ENCODE results near the gene GALNT16. TPM values are rescaled to one million over a fixed set of nuclear protein-coding genes. Genes with fewer than 3 reads are reported as not detected.

The GALNT16 gene
- polyA plus RNA-seq, 1 experiment: 1.7 TPM

- DNase-seq (ENCODE audit: low read depth): no peak
- H3K36me3 ChIP-seq (ENCODE audit: control insufficient read depth, insufficient read depth, low read length): peaks cover 18% of the 10 kb centered on the region
- ChIA-PET POLR2A (no interaction called here), CTCF (interaction anchor here (1.0 to 2.0 kb wide), 3 partner anchors 20 to 374 kb away, joined by 3 to 8 read pairs (median 3); no protein-coding TSS in a partner anchor)
- H3K4me3 ChIP-seq (ENCODE audit: low read depth, low read length): no peak overlapping the region
- TF ChIP-seq, protein P1, sequence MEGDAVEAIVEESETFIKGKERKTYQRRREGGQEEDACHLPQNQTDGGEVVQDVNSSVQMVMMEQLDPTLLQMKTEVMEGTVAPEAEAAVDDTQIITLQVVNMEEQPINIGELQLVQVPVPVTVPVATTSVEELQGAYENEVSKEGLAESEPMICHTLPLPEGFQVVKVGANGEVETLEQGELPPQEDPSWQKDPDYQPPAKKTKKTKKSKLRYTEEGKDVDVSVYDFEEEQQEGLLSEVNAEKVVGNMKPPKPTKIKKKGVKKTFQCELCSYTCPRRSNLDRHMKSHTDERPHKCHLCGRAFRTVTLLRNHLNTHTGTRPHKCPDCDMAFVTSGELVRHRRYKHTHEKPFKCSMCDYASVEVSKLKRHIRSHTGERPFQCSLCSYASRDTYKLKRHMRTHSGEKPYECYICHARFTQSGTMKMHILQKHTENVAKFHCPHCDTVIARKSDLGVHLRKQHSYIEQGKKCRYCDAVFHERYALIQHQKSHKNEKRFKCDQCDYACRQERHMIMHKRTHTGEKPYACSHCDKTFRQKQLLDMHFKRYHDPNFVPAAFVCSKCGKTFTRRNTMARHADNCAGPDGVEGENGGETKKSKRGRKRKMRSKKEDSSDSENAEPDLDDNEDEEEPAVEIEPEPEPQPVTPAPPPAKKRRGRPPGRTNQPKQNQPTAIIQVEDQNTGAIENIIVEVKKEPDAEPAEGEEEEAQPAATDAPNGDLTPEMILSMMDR (IDR thresholded peaks at IDR 0.05; ENCODE audit: insufficient read depth, low read depth, low read length): no peak
- no peaks in the 10 kb centered on the region for H3K27me3 ChIP-seq (ENCODE audit: control insufficient read depth, insufficient read depth, low read length)
Observed at GRCh38 chr14:69237142-69237541, 22.8 kb upstream of the GALNT16 start.

DNA sequence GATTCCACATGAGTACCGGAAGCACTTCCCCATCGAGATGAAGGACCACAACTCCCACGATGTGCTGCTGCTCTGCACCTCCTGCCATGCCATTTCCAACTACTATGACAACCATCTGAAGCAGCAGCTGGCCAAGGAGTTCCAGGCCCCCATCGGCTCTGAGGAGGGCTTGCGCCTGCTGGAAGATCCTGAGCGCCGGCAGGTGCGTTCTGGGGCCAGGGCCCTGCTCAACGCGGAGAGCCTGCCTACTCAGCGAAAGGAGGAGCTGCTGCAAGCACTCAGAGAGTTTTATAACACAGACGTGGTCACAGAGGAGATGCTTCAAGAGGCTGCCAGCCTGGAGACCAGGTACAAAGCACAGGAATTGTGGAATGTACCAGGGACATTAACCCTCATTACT lies 22.4 kb upstream of the GALNT16 start:
- H3K27me3 ChIP-seq (ENCODE audit: control insufficient read depth, insufficient read depth, low read length): no peaks in the 10 kb centered on the region
- DNase-seq (ENCODE audit: low read depth): no peak
- peaks cover 18% of the 10 kb centered on the region for H3K36me3 ChIP-seq (ENCODE audit: control insufficient read depth, insufficient read depth, low read length)
- POLR2A ChIA-PET: no interaction called here
- no peak overlapping the region for H3K4me3 ChIP-seq (ENCODE audit: low read depth, low read length)
- CTCF ChIA-PET: interaction anchor here (1.0 to 1.3 kb wide), 2 partner anchors 109 to 375 kb away, joined by 3 read pairs; no protein-coding TSS in a partner anchor
- TF ChIP-seq, protein P1 (IDR thresholded peaks at IDR 0.05; ENCODE audit: insufficient read depth, low read depth, low read length): no peak

- H3K4me3 ChIP-seq (ENCODE audit: low read depth, low read length): no peak overlapping the region
- no peak for DNase-seq (ENCODE audit: low read depth)
- CTCF ChIA-PET: interaction anchor here (1.0 to 4.7 kb wide), 4 partner anchors 109 to 336 kb away, joined by 3 to 31 read pairs (median 6); partner anchors contain the start of gene CCDC177
- TF ChIP-seq, protein P1 (IDR thresholded peaks at IDR 0.05; ENCODE audit: insufficient read depth, low read depth, low read length): no peak
- no peaks in the 10 kb centered on the region for H3K27me3 ChIP-seq (ENCODE audit: control insufficient read depth, insufficient read depth, low read length)
- POLR2A ChIA-PET: no interaction called here
- H3K36me3 ChIP-seq (ENCODE audit: control insufficient read depth, insufficient read depth, low read length): peaks cover 18% of the 10 kb centered on the region
Observed at GRCh38 chr14:69238883-69239282, 21.1 kb upstream of the GALNT16 start.

GRCh38 chr14:69240527-69241173 lies 19.3 kb upstream of the GALNT16 start:
- no peak overlapping the region for H3K4me3 ChIP-seq (ENCODE audit: low read depth, low read length)
- peaks cover 16% of the 10 kb centered on the region for H3K36me3 ChIP-seq (ENCODE audit: control insufficient read depth, insufficient read depth, low read length)
- TF ChIP-seq, protein P1 (IDR thresholded peaks at IDR 0.05; ENCODE audit: insufficient read depth, low read depth, low read length): no peak
- ChIA-PET CTCF (interaction anchor here (0.5 to 4.7 kb wide), 8 partner anchors 10 to 452 kb away, joined by 3 to 50 read pairs (median 4); partner anchors contain the start of gene CCDC177), POLR2A (no interaction called here)
- H3K27me3 ChIP-seq (ENCODE audit: control insufficient read depth, insufficient read depth, low read length): no peaks in the 10 kb centered on the region
- DNase-seq (ENCODE audit: low read depth): no peak

DNA sequence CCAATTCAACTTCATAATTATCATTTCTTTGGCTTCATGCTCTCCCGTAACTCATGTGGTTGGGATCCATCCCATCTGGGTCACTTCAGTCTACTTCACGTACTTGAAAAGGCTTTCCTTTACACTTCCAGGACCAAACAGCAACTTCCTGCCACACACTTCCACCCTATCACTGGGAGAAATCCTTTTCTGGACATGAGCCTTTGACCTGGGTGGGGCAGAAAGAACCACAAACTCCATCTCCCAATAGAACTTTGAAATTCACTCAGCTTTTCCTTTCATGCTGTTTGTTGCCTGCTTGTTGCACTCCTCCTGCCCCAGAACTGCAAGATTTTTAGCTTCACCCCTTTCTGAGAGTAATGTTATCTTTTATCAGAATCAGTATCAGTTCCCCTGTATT lies 18.4 kb upstream of the GALNT16 start:
- Histone ChIP-seq H3K36me3 (ENCODE audit: control insufficient read depth, insufficient read depth, low read length) (peaks cover 12% of the 10 kb centered on the region), H3K27me3 (ENCODE audit: control insufficient read depth, insufficient read depth, low read length) (no peaks in the 10 kb centered on the region), H3K4me3 (ENCODE audit: low read depth, low read length) (no peak overlapping the region)
- ChIA-PET CTCF (interaction anchor here (0.7 to 4.7 kb wide), 22 partner anchors 9 to 334 kb away, joined by 3 to 50 read pairs (median 5); partner anchors contain the start of genes ERH and SLC39A9), POLR2A (no interaction called here)
- DNase-seq (ENCODE audit: low read depth): no peak
- TF ChIP-seq, protein P1 (IDR thresholded peaks at IDR 0.05; ENCODE audit: insufficient read depth, low read depth, low read length): no peak

All from BJ (cell line).